HPDE6-E6E7 (cell line): ENCODE measurements around the gene DAD1.
"Not testable (repeated sequence)": the region's sequence is repeated elsewhere in the genome, so short reads cannot be mapped to it uniquely, and the experiment has no call there.

ENCODE experiments used
- DNase-seq: peaks from one replicate; pipeline ENCODE4 v3.0.0; 2011; ENCODE audit warnings: missing footprints; ENCODE audit errors: extremely low spot score

DAD1 gene

DNA sequence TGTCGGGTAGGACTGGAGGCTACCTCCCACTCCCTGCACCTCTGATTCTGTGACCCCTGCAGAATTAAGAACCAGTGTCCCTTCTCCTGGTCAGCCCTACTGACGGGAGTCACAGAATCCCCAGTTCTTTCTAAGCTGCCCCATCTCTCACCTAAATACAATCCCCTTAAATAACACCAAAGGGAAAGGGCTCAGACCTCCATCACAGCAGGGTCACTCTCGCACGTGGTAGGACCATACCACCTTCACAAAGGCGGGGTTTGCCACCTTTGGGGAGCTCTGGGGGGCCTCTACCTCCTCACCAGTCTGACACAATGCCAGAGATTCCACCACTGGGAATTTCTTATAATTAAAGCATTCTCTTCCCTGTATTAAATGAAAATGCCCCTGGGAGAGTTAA is 35.6 kb downstream of the DAD1 start:
- DNase-seq: no peak

- DNase-seq: no peak
These were observed 36.3 kb downstream of the DAD1 start for GRCh38 chr14:22552827-22553076.

DNA sequence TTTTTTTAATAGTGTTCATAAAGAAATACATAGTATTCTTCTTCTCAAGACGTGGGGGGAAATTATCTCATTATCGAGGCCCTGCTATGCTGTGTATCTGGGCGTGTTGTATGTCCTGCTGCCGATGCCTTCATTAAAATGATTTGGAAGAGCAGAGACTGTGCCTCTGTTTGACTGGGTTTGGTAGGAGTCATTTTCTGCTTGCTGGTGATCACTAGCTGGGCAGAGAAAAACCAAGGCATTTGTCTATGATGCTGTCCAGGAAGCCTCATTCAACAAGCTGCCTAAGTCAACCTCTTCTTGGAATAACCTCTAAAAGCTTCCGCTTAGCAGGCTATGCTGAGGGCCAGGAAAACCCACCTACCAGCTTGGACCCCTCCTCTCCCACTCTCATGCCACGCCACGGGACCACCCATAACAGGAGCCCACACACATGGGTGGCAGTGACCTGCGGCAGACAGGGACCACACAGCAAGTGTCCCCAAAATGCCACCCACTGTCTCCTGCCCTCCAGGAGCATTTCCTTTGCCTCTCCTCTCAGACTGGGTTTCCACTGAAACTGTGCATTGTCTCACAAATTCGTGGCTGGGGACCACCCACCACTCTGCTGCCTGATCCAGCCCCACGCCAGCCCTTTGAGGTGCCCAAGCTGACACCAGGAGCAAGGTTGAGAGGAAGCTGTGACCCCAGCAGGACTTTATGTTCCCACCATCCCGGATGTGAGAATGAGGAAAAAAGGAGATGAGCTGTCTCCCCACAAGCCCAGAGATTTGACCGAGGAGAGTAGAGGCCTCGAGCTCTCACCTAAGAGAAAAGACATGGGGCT is 36.8 kb downstream of the DAD1 start:
- no peak for DNase-seq

DNA sequence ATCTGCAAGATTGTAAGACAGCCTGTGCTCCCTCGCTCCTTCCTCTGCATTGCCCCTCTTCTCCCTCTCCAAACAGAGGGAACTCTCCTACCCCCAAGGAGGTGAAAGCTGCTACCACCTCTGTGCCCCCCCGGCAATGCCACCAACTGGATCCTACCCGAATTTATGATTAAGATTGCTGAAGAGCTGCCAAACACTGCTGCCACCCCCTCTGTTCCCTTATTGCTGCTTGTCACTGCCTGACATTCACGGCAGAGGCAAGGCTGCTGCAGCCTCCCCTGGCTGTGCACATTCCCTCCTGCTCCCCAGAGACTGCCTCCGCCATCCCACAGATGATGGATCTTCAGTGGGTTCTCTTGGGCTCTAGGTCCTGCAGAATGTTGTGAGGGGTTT is 37.4 kb downstream of the DAD1 start:
- no peak for DNase-seq

DNA sequence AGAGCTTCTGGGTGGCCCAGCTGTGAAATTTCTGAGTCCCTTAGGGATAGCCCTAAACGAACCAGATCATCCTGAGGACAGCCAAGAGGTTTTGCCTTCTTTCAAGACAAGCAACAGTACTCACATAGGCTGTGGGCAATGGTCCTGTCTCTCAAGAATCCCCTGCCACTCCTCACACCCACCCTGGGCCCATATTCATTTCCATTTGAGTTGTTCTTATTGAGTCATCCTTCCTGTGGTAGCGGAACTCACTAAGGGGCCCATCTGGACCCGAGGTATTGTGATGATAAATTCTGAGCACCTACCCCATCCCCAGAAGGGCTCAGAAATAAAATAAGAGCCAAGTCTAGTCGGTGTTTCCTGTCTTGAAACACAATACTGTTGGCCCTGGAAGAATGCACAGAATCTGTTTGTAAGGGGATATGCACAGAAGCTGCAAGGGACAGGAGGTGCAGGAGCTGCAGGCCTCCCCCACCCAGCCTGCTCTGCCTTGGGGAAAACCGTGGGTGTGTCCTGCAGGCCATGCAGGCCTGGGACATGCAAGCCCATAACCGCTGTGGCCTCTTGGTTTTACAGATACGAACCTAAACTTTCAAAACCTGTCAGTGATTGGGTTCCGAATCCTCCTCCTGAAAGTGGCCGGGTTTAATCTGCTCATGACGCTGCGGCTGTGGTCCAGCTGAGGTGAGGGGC is 38.9 kb downstream of the DAD1 start:
- no peak for DNase-seq

DNA sequence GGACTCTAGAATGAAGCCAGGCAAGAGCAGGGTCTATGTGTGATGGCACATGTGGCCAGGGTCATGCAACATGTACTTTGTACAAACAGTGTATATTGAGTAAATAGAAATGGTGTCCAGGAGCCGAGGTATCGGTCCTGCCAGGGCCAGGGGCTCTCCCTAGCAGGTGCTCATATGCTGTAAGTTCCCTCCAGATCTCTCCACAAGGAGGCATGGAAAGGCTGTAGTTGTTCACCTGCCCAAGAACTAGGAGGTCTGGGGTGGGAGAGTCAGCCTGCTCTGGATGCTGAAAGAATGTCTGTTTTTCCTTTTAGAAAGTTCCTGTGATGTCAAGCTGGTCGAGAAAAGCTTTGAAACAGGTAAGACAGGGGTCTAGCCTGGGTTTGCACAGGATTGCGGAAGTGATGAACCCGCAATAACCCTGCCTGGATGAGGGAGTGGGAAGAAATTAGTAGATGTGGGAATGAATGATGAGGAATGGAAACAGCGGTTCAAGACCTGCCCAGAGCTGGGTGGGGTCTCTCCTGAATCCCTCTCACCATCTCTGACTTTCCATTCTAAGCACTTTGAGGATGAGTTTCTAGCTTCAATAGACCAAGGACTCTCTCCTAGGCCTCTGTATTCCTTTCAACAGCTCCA is 39.6 kb downstream of the DAD1 start:
- no peak for DNase-seq

DNA sequence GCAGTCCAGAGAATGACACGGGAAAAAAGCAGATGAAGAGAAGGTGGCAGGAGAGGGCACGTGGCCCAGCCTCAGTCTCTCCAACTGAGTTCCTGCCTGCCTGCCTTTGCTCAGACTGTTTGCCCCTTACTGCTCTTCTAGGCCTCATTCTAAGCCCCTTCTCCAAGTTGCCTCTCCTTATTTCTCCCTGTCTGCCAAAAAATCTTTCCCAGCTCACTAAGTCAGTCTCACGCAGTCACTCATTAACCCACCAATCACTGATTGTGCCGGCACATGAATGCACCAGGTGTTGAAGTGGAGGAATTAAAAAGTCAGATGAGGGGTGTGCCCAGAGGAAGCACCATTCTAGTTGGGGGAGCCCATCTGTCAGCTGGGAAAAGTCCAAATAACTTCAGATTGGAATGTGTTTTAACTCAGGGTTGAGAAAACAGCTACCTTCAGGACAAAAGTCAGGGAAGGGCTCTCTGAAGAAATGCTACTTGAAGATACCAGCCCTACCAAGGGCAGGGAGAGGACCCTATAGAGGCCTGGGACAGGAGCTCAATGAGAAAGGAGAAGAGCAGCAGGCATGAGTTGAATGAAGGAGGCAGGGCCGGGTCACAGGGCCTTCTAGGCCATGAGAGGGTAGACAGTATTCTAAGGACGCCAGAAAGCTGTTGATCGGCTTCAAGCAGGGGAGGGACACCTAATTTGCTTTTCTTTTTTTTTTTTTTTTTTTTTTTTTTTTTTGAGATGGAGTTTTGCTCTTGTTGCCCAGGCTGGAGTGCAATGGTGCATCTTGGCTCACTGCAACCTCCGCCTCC is 40.9 kb downstream of the DAD1 start:
- no peak for DNase-seq

GRCh38 chr14:22547313-22547947 is 41.6 kb downstream of the DAD1 start:
- no peak for DNase-seq

DNA sequence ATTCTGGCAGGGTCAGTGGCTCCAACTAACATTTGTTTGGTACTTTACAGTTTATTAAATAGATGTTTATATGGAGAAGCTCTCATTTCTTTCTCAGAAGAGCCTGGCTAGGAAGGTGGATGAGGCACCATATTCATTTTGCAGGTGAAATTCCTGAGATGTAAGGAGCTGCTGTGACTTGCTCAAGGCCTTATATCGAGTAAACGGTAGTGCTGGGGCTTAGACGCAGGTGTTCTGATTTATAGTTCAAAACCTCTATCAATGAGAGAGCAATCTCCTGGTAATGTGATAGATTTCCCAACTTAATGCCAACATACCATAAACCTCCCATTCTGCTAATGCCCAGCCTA is 42.3 kb downstream of the DAD1 start:
- DNase-seq: no peak

- no peak for DNase-seq
These were observed 42.9 kb downstream of the DAD1 start for GRCh38 chr14:22545842-22546721.

- no peak for DNase-seq
These were observed 44.1 kb downstream of the DAD1 start for GRCh38 chr14:22544881-22545420.

- DNase-seq: no peak
These were observed 44.6 kb downstream of the DAD1 start for GRCh38 chr14:22544406-22544805.

- DNase-seq: not testable (repeated sequence)
These were observed 45.3 kb downstream of the DAD1 start for GRCh38 chr14:22543570-22544357.

GRCh38 chr14:22542360-22542759 is 46.7 kb downstream of the DAD1 start:
- DNase-seq: no peak

DNA sequence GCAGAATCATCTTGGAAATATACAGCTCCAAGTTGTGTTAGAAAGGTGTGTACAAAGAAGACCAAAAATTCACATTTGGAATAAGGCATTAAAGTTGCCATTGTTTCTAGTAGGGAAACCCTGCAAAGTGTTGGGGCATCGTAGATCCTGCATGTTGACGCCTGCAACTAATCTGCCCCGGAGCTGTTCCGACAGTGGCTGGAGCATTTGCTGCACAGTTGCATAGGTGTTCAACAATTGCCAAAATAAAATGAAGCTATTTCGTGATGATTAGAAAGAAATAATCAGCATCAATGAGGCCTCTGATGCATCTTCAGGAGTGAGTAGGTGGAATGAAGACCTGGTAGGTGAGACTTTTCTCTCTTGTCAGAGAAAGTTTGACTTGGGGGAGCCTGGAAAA is 47.3 kb downstream of the DAD1 start:
- no peak for DNase-seq

DNA sequence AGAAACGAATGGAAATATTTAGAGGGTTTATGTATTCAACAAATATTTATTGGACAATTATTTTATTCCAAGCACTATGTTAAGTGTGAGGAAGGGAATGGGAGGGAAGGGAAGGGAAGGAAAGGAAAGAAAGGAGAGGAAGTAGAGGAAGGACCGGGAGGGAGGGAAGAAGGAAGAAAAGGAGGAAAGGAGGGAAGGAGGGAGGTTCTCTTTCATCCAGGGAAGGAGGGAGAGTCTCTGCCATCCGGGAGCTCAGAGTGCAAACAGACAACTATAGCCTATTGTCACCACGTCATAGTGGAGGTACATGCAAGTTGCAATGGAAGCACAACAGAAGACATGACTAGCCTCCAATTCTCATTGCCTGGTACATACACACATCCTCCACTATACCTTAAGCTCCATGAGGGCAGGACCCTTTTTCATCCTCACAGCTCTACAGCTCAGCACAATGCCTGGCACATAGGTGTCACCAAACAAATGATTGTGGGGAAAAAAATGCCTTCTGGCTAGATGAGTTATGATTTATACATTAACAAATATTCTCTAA is 48.1 kb downstream of the DAD1 start:
- no peak for DNase-seq

DNA sequence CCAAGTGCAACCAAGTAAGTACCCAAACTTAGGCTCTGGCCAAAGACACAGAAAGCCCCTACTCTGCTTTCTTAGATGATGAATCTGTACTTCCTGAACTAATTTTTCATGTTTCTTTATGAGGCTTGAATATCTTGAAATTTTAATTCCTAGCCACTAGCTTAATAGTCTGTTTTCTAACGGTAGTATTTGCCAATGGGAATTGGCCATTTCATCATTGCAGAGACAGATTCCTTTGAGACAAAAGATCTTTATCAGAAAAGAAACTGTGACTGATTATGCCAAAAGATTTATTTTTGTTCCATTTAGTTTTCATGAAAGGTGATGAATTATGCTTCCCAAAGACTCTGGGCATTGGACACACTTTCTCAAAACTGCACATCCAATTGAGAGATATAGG is 48.7 kb downstream of the DAD1 start:
- no peak for DNase-seq

DNA sequence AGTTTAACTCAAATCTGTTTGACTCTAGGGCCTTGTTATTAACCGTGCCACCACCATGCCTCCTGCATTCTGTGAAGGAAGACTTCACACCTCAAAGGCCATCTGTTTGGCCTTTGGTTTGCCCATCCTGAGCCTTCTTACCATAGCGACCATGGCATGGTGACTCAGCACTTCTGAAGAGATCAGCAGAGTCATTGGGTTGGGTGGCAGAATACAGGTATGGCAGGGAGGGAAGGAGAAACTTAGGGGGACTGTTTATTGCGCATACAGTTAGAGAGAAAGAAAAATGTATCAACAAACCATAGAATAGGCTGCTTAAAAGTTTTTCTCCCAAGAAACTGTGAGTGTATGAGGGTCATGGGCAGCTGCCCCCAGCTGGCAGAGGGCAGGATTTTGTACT is 49.2 kb downstream of the DAD1 start:
- DNase-seq: no peak

DNA sequence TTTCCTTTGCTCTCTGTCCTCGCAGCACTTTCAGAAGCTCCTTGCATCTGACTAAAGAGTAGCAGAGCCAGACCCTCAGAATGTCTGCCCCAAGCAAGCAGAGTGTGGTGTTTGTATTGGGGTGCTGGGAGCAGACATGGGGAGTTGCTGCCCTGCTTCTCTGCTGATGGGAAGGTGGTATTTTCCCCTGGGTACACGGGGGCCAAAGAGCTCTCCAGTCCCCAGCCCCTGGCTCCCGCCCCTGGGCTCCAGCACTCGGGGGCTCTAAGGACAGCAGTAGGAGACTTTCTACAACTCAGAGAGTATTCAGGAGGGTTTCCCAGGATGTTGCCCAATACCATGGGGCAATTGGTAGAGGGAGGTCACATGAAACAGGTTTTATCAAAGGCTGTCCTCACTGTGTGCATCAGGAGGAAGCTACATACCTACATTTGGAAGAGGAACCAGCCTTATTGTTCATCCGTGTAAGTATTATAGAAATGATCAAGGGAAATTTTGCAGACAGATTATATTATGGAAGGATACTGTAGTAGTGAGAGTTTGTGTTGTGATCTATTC is 50.3 kb downstream of the DAD1 start:
- no peak for DNase-seq
